Neural progenitor cell (in vitro differentiated cells): ENCODE results near the gene GGA1.

Experiments
- CTCF ChIP-seq: fragments of 200-600 bp; sonication (generic); IDR thresholded peaks from 2 replicates; pipeline ENCODE4 v1.5.1; 2017; ENCODE audit warnings: antibody characterized with exemption, mild to moderate bottlenecking
- EZH2 ChIP-seq: fragments of 200-600 bp; sonication (generic); IDR thresholded peaks from 2 replicates; pipeline ENCODE4 v1.6.1; 2017; ENCODE audit warnings: antibody characterized with exemption, mild to moderate bottlenecking, moderate library complexity
- EZH2phosphoT487 ChIP-seq: fragments of 200-600 bp; sonication (generic); IDR thresholded peaks from 2 replicates; pipeline ENCODE4 v1.6.1; 2017; ENCODE audit warnings: antibody characterized with exemption

- TF ChIP-seq CTCF (no peak), EZH2 (no peak), EZH2phosphoT487 (no peak)
Observed at GRCh38 chr22:37562049-37562875, 46.4 kb upstream of the GGA1 start.
